ENCODE measurements around the gene MAFG. TPM values are rescaled to one million over a fixed set of nuclear protein-coding genes. Genes with fewer than 3 reads are reported as not detected.
A peak's percentile ranks its signal among the peaks of the same experiment; 100 is the strongest.

Gene MAFG
- total RNA-seq, 1 donor, result 32.6 TPM

- peaks cover 7% of the 10 kb centered on the region for H3K36me3 ChIP-seq (ENCODE audit: insufficient read depth, low read length)
- H3K9me3 ChIP-seq (ENCODE audit: low read depth, low read length), result no peaks in the 10 kb centered on the region
- TF ChIP-seq, protein P1, sequence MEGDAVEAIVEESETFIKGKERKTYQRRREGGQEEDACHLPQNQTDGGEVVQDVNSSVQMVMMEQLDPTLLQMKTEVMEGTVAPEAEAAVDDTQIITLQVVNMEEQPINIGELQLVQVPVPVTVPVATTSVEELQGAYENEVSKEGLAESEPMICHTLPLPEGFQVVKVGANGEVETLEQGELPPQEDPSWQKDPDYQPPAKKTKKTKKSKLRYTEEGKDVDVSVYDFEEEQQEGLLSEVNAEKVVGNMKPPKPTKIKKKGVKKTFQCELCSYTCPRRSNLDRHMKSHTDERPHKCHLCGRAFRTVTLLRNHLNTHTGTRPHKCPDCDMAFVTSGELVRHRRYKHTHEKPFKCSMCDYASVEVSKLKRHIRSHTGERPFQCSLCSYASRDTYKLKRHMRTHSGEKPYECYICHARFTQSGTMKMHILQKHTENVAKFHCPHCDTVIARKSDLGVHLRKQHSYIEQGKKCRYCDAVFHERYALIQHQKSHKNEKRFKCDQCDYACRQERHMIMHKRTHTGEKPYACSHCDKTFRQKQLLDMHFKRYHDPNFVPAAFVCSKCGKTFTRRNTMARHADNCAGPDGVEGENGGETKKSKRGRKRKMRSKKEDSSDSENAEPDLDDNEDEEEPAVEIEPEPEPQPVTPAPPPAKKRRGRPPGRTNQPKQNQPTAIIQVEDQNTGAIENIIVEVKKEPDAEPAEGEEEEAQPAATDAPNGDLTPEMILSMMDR (IDR thresholded peaks at IDR 0.05; ENCODE audit: extremely low read depth, low read depth, low read length), result no peak
- H2AFZ ChIP-seq (ENCODE audit: low read length), result no peak overlapping the region
- no peak overlapping the region for H3K4me2 ChIP-seq (ENCODE audit: insufficient read depth, low read length)
- peaks cover 1% of the 10 kb centered on the region for H3K27me3 ChIP-seq (ENCODE audit: insufficient read depth, low read length)
- peaks cover 11% of the 10 kb centered on the region for H4K20me1 ChIP-seq (ENCODE audit: insufficient read depth, low read length)
- H3K79me2 ChIP-seq (ENCODE audit: insufficient read depth, low read length), result peaks cover 6% of the 10 kb centered on the region
- no peak overlapping the region for H3K4me3 ChIP-seq (ENCODE audit: insufficient read depth, low read length)
- DNase-seq (ENCODE audit: insufficient read length, low spot score, missing footprints), result no peak
- peaks cover 6% of the 10 kb centered on the region for H3K4me1 ChIP-seq (ENCODE audit: insufficient read depth, low read length)
- no peak overlapping the region for H3K27ac ChIP-seq (ENCODE audit: low read depth, low read length)
Measured at GRCh38 chr17:81939218-81939617, 11.7 kb upstream of the MAFG start.

- no peak overlapping the region for H3K27ac ChIP-seq (ENCODE audit: low read depth, low read length)
- H2AFZ ChIP-seq (ENCODE audit: low read length), result no peak overlapping the region
- DNase-seq (ENCODE audit: insufficient read length, low spot score, missing footprints), result no peak
- H4K20me1 ChIP-seq (ENCODE audit: insufficient read depth, low read length), result peaks cover 18% of the 10 kb centered on the region
- H3K79me2 ChIP-seq (ENCODE audit: insufficient read depth, low read length), result peaks cover 6% of the 10 kb centered on the region
- no peaks in the 10 kb centered on the region for H3K9me3 ChIP-seq (ENCODE audit: low read depth, low read length)
- peak overlapping the region; percentile 40 for H3K4me2 ChIP-seq (ENCODE audit: insufficient read depth, low read length)
- no peaks in the 10 kb centered on the region for H3K27me3 ChIP-seq (ENCODE audit: insufficient read depth, low read length)
- peaks cover 12% of the 10 kb centered on the region for H3K36me3 ChIP-seq (ENCODE audit: insufficient read depth, low read length)
- TF ChIP-seq, protein P1 (IDR thresholded peaks at IDR 0.05; ENCODE audit: extremely low read depth, low read depth, low read length), result no peak
- peaks cover 6% of the 10 kb centered on the region for H3K4me1 ChIP-seq (ENCODE audit: insufficient read depth, low read length)
- peak overlapping the region; percentile 54 for H3K4me3 ChIP-seq (ENCODE audit: insufficient read depth, low read length)
Measured at GRCh38 chr17:81935709-81936084, 8.2 kb upstream of the MAFG start.

DNA sequence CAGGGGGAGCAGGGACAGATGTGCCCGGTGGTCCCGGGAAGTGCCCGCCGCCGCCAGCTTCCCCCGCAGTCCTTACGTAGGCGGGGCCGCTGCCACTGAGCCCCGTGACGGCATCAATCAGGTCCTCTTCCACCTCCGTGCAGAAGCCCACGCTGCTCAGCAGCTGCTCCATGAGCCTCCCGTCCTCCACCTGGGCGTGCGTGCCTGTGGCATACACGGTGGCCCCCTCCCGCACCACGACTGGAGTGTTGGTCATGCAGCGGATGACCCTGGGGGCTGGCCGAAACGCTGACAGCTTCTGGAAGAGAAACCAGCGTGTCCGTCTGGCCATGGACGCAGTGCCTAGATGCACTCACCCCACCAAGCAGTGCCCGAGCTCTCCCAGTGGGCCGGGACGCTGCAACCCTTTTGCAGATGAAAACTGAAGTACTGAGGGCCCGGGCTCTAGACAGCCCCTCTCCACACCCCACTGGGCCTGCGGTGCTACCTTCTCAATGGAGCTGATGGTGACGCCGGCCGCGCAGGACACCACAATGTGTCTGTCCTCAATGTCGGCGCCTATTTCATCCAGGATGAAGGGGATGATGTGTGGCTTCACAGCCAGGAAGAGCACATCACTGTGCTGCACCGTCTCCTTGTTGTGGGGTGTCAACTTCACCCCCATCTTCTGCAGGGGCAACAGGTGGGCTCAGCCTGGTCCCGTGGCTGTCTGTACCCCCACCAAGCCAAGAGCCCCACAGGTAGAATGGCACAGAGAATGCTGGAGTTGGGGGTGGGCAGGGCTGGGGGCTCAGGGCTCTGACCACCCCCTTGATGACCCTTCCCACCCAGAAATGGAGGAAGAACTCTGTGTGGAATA lies 7.5 kb upstream of the MAFG start:
- H3K4me1 ChIP-seq (ENCODE audit: insufficient read depth, low read length), result peaks cover 6% of the 10 kb centered on the region
- H3K9me3 ChIP-seq (ENCODE audit: low read depth, low read length), result no peaks in the 10 kb centered on the region
- H3K79me2 ChIP-seq (ENCODE audit: insufficient read depth, low read length), result peaks cover 6% of the 10 kb centered on the region
- H3K27ac ChIP-seq (ENCODE audit: low read depth, low read length), result no peak overlapping the region
- H2AFZ ChIP-seq (ENCODE audit: low read length), result no peak overlapping the region
- peaks cover 12% of the 10 kb centered on the region for H3K36me3 ChIP-seq (ENCODE audit: insufficient read depth, low read length)
- H3K27me3 ChIP-seq (ENCODE audit: insufficient read depth, low read length), result no peaks in the 10 kb centered on the region
- no peak overlapping the region for H3K4me3 ChIP-seq (ENCODE audit: insufficient read depth, low read length)
- peaks cover 18% of the 10 kb centered on the region for H4K20me1 ChIP-seq (ENCODE audit: insufficient read depth, low read length)
- DNase-seq (ENCODE audit: insufficient read length, low spot score, missing footprints), result no peak
- no peak overlapping the region for H3K4me2 ChIP-seq (ENCODE audit: insufficient read depth, low read length)
- TF ChIP-seq, protein P1 (IDR thresholded peaks at IDR 0.05; ENCODE audit: extremely low read depth, low read depth, low read length), result no peak

DNA sequence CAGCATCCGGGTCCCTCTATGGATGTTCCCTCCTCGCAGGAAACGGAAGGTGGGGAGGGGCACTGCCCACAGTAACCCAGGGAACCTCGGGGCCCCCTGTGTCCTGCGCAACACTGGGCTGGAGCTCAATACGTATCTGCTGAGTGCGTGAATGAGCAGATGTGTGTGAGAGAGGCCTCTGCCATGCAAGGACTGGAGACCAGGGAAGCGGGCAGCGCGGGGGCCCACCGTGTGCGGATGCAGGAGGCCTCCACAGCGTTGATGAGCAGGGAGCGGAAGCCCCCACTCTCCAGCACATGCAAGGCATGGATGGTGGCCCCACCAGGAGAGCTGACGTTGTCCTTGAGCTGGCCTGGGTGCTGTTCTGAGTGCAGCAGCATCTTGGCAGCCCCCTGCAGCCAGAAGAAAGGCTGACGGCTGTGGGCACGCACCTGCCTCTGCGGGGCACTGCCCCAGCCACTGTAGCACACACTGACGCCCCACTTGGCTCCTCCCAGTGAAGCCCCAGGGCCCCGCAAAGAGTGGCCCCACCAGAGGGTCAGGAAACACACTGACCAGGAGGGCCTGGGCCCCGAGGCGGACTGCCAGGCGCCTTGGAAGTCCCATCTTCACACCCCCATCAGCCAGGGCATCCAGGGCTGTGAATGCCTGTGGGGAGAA lies 6.7 kb upstream of the MAFG start:
- Histone ChIP-seq H3K4me3 (ENCODE audit: insufficient read depth, low read length) (no peak overlapping the region), H3K36me3 (ENCODE audit: insufficient read depth, low read length) (peaks cover 12% of the 10 kb centered on the region), H4K20me1 (ENCODE audit: insufficient read depth, low read length) (peaks cover 18% of the 10 kb centered on the region), H3K9me3 (ENCODE audit: low read depth, low read length) (no peaks in the 10 kb centered on the region), H3K4me1 (ENCODE audit: insufficient read depth, low read length) (peaks cover 6% of the 10 kb centered on the region), H3K27me3 (ENCODE audit: insufficient read depth, low read length) (no peaks in the 10 kb centered on the region), H3K4me2 (ENCODE audit: insufficient read depth, low read length) (no peak overlapping the region), H2AFZ (ENCODE audit: low read length) (no peak overlapping the region), H3K27ac (ENCODE audit: low read depth, low read length) (no peak overlapping the region), H3K79me2 (ENCODE audit: insufficient read depth, low read length) (peaks cover 6% of the 10 kb centered on the region)
- no peak for DNase-seq (ENCODE audit: insufficient read length, low spot score, missing footprints)
- TF ChIP-seq, protein P1 (IDR thresholded peaks at IDR 0.05; ENCODE audit: extremely low read depth, low read depth, low read length), result no peak
